Subcutaneous abdominal adipose tissue (tissue), 5 donors: ENCODE results near the gene SYCP3.

Experiments
- H3K27ac ChIP-seq: one replicate; pipeline ENCODE4 v1.7.0; 2013; ENCODE audit warnings: low read depth, mild to moderate bottlenecking, inconsistent platforms, low read length, moderate library complexity
- H3K27me3 ChIP-seq, 5 donors: one replicate each; pipeline ENCODE4 v1.7.0; 2013; ENCODE audit warnings: low read length in 5 of 5, inconsistent platforms in 1 of 5; ENCODE audit not compliant: control insufficient read depth in 5 of 5, insufficient read depth in 4 of 5
- H3K36me3 ChIP-seq, 5 donors: one replicate each; pipeline ENCODE4 v1.7.0; 2013; ENCODE audit warnings: low read length in 5 of 5; ENCODE audit not compliant: control insufficient read depth in 5 of 5, insufficient read depth in 5 of 5
- H3K4me1 ChIP-seq, 5 donors: one replicate each; pipeline ENCODE4 v1.7.0; 2013; ENCODE audit warnings: low read length in 5 of 5, mild to moderate bottlenecking in 3 of 5, moderate library complexity in 1 of 5; ENCODE audit not compliant: control insufficient read depth in 5 of 5, insufficient read depth in 5 of 5
- H3K4me3 ChIP-seq, 5 donors: one replicate each; pipeline ENCODE4 v1.7.0; 2013; ENCODE audit warnings: low read length in 5 of 5, low read depth in 1 of 5
- H3K9ac ChIP-seq, 5 donors: one replicate each; pipeline ENCODE4 v1.7.0; 2013; ENCODE audit warnings: low read length in 5 of 5, mild to moderate bottlenecking in 4 of 5, moderate library complexity in 3 of 5
- H3K9me3 ChIP-seq, 5 donors: one replicate each; pipeline ENCODE4 v1.7.0; 2013; ENCODE audit warnings: low read length in 5 of 5; ENCODE audit not compliant: control insufficient read depth in 5 of 5
- donor health status: healthy.
- donor health status: healthy.
- donor health status: healthy.
- donor health status: healthy.
- donor health status: healthy.

SYCP3 gene

DNA sequence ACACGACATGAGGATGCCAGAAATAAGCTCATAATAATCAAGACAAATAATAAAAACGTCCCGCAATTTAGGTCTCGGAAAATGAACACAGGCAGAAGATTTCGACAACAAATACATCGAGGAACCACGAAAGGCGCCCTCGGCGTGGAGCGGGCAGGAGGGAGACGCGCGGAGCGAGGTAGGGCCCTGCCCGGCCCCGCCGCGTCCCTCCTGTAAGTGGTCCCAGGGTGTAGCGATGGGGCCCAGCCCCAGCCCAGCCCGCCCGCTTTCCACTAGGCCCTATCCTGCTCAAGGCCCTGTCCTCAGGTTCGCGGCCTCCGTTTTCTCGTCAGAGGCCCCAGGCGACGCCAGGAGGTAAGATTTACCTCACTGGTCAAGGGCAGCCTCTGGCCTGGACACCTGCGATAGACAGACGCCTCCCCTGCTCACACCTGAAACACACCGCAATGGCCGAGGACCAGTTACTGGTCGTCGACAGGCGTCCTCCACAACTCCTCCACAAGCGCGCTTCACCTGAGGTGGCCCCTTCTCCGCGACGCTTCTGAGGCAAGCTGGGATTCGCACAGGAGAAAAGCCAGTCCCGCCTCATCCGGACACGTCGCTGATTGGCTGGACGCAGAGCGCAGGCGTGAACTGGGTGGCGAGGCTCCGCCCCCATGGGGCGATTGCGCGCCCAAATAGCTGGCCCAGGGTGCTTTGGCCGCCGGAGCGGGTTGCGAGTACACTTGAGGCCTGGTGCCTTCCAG is at the start of gene SYCP3:
TSS of gene SYCP3 (minus strand) at position 543 of the 746 bp plus-strand sequence. CDS start 1,527 bp downstream, outside the sequence.
- no peaks in the 10 kb centered on the region for H3K9me3 ChIP-seq
- no peak within 1 kb of the TSS for H3K27ac ChIP-seq
- H3K4me3 ChIP-seq = no peak within 1 kb of the TSS
- H3K36me3 ChIP-seq = peaks cover 14 to 32% (median 22%) of the 10 kb centered on the region in 5 donors
- peaks cover 0 to 11% (median 0%) of the 10 kb centered on the region in 5 donors for H3K4me1 ChIP-seq
- no peak within 1 kb of the TSS for H3K9ac ChIP-seq
- H3K27me3 ChIP-seq = no peaks in the 10 kb centered on the region

DNA sequence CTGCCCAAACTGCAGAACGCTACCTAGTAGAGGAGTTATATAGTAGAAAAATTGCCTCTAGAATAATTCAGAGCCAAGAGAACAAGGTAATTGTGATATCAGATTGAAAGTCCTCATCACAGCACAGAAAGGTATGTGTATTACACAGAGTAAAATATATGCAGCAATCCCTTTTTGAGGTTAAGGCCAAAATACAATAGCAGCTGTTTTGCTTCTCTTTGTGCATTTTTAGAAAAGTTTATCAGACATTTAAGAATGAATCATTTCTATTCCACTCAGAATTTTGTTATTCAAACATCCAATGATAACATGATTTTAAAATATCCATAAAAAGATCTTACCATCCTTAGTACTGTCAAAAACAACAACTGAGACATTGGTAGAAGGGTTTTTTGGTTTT is 46.4 kb upstream of the SYCP3 start:
- Histone ChIP-seq H3K9me3 (no peaks in the 10 kb centered on the region), H3K36me3 (peaks cover 4 to 26% (median 12%) of the 10 kb centered on the region in 5 donors), H3K4me1 (peaks cover 0 to 5% (median 0%) of the 10 kb centered on the region in 5 donors), H3K4me3 (no peak overlapping the region), H3K9ac (no peak overlapping the region), H3K27me3 (no peaks in the 10 kb centered on the region), H3K27ac (no peak overlapping the region)

DNA sequence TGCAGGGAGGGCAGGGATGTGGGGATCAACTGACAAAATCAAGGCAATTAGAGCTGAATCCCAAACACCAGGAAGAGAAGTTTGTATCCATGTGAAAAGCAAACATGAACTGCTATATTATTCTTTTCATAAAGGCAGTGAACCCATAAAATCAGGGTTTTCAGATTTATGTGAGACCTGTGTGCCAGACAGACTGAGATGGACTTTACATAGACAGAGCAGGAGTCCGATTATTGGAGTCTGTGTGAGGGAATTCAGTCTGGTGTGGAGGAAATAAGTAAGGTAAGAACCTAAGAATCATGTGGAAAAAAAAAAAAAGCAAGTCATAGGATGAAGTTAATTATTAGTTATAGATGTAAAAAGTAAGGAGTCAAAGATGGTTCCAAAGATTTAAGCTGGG is 45.1 kb upstream of the SYCP3 start:
- no peaks in the 10 kb centered on the region for H3K27me3 ChIP-seq
- H3K27ac ChIP-seq = no peak overlapping the region
- H3K4me1 ChIP-seq = peaks cover 0 to 5% (median 0%) of the 10 kb centered on the region in 5 donors
- peaks cover 4 to 28% (median 12%) of the 10 kb centered on the region in 5 donors for H3K36me3 ChIP-seq
- no peak overlapping the region for H3K9ac ChIP-seq
- H3K9me3 ChIP-seq = no peaks in the 10 kb centered on the region
- H3K4me3 ChIP-seq = no peak overlapping the region

DNA sequence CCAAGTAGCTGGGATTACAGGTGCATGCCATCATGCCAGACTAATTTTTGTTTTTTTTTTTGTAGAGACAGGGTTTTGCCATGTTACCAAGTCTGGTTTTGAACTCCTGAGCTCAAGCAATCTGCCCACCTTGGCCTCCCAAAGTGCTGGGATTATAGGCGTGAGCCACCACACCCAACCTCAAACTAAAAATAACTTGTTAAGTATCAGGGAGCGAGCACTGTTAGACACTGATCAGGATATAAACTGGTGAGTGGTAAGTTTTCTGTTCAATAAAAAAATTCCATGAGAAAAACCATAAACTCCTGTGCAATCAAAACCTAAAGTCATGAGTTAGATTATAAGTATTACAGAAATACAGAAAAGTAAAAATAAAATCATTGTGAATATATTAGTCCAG is 44.6 kb upstream of the SYCP3 start:
- H3K36me3 ChIP-seq = peaks cover 4 to 25% (median 12%) of the 10 kb centered on the region in 5 donors
- H3K27ac ChIP-seq = no peak overlapping the region

DNA sequence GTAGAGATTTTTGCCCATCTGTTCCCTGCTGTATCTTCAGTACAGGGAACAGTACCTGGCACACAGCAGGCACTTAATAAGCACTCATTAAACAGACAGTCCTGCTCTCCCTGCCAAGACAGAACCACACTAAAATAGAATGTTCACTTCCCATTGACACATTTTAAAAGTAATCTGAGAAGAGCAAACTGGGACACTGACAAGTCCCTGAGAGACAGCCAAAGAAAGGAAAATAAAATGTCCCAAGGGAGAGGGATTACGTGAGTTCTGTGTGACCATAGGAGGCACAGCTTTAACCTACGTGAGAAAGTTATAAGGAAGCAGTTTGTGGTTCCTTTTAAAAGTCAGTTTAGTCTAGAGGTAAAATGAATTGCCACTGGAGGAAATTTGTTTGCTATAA is 43.9 kb upstream of the SYCP3 start:
- no peak overlapping the region for H3K27ac ChIP-seq
- H3K27me3 ChIP-seq = no peaks in the 10 kb centered on the region
- H3K4me3 ChIP-seq = no peak overlapping the region
- H3K36me3 ChIP-seq = peaks cover 1 to 25% (median 12%) of the 10 kb centered on the region in 5 donors
- no peak overlapping the region for H3K9ac ChIP-seq
- H3K9me3 ChIP-seq = no peaks in the 10 kb centered on the region
- H3K4me1 ChIP-seq = peaks cover 0 to 5% (median 0%) of the 10 kb centered on the region in 5 donors

More for the DNA sequence above, 44.6 kb upstream of the SYCP3 start:
- Histone ChIP-seq H3K4me3 (no peak overlapping the region), H3K4me1 (peaks cover 0 to 5% (median 0%) of the 10 kb centered on the region in 5 donors), H3K9me3 (no peaks in the 10 kb centered on the region), H3K27me3 (no peaks in the 10 kb centered on the region), H3K9ac (no peak overlapping the region)

DNA sequence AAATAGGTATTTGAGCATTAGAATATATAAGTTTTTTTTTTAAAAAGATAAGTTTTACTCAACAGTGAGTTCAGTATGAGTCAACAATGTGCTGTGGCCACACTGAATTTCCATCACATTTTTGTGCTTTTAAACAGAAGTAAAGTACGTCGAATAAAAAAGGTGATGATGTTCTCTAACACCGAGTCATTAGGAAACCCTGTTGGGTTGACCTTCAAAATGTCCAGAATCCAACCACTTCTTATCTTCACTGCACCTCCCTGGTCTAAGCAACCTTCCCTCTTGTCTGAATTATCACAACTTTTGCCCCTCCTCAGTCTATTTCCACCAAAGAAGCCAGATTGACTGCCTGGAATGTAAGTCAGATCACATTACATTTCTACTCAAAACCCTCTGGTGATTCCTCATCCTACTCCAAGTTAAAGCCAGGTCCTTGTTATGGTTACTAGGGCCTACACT is 43.0 kb upstream of the SYCP3 start:
- Histone ChIP-seq H3K4me1 (peaks cover 0 to 8% (median 0%) of the 10 kb centered on the region in 5 donors), H3K36me3 (peaks cover 0 to 25% (median 12%) of the 10 kb centered on the region in 5 donors), H3K27ac (no peak overlapping the region), H3K9me3 (no peaks in the 10 kb centered on the region), H3K9ac (no peak overlapping the region), H3K27me3 (no peaks in the 10 kb centered on the region), H3K4me3 (no peak overlapping the region)

DNA sequence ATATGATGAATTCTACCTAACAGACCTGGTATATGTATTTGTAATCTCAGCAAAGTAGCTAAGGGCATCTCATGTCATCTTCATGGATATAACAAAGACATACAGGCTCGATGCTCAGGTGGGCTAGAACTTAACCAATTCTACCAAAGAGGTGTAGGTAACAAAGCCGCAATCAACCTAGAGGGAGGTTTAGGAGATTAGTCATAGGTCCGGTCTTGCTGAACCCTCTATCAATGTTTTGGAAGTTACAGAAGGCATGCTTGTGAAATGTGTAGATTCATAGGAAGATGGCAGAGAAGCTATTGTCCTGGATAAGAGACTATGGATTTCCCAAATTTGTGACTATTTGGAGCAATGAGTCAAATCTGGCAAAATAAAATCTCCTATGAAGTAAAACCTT is 42.6 kb upstream of the SYCP3 start:
- H3K27me3 ChIP-seq = no peaks in the 10 kb centered on the region
- peaks cover 0 to 28% (median 16%) of the 10 kb centered on the region in 5 donors for H3K36me3 ChIP-seq
- no peak overlapping the region for H3K27ac ChIP-seq
- H3K9me3 ChIP-seq = no peaks in the 10 kb centered on the region
- no peak overlapping the region for H3K4me3 ChIP-seq
- peaks cover 0 to 9% (median 0%) of the 10 kb centered on the region in 5 donors for H3K4me1 ChIP-seq
- H3K9ac ChIP-seq = no peak overlapping the region

DNA sequence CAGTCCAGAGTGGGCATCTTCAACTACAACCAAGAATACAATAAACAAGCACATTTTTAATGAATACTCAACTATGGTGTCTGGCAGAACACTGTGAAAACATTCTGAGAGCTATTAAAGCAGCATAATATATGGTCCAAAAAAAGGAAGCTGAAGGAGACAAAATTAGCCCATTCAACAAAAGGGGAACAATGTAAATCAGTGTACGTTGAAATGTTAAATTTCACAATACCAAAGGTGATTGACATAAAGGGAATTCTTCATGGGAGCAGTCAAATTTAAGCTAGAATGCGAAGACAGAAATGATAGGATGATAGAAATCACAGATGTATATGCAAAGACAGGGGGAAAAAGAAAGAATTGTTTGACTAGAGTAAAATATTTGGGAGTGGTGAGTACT is 41.3 kb upstream of the SYCP3 start:
- Histone ChIP-seq H3K27me3 (no peaks in the 10 kb centered on the region), H3K4me3 (no peak overlapping the region), H3K27ac (no peak overlapping the region), H3K9ac (no peak overlapping the region), H3K9me3 (no peaks in the 10 kb centered on the region), H3K36me3 (peaks cover 0 to 28% (median 18%) of the 10 kb centered on the region in 5 donors), H3K4me1 (peaks cover 0 to 9% (median 0%) of the 10 kb centered on the region in 5 donors)

DNA sequence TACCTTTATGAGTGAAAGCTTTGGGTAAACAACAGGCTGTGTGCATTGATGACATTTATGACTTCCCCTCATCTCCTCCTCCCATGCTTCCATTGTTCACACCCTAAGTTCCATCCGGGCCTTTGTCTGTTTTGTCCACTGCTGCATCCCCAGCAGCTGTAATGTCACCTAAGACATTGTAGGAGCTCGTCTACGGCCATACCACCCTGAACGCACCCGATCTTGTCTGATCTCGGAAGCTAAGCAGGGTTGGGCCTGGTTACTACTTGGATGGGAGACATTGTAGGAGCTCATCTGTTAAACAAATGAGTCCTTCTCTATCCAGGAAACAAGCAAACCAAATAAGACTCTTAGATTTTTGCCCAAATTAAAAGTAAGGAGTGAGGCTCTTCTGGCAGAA is 40.4 kb upstream of the SYCP3 start:
- Histone ChIP-seq H3K9ac (no peak overlapping the region), H3K27me3 (no peaks in the 10 kb centered on the region), H3K36me3 (peaks cover 0 to 20% (median 12%) of the 10 kb centered on the region in 5 donors), H3K27ac (no peak overlapping the region), H3K4me3 (no peak overlapping the region), H3K9me3 (no peaks in the 10 kb centered on the region), H3K4me1 (peaks cover 0 to 9% (median 0%) of the 10 kb centered on the region in 5 donors)

DNA sequence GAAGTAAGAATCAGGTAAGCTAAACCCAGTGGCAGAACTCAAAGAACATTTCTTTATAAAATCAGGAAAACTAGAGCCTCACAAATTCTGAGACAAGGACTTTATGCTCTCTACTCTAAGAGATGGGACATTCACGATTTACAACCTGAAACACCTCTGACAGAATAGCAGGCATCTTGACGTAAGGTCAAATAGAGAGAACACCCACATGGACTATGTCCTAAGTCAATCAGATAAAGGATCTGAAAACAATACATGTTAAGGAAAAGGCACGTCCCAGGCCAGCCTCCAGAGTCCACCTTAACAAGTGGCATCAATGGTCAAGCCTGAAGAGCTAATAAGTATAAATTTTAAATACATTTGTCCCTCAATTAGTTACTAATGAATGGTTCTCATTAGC is 39.9 kb upstream of the SYCP3 start:
- peaks cover 0 to 18% (median 8%) of the 10 kb centered on the region in 5 donors for H3K36me3 ChIP-seq
- no peak overlapping the region for H3K9ac ChIP-seq
- H3K27me3 ChIP-seq = no peaks in the 10 kb centered on the region
- peaks cover 0 to 9% (median 0%) of the 10 kb centered on the region in 5 donors for H3K4me1 ChIP-seq
- H3K4me3 ChIP-seq = no peak overlapping the region
- no peak overlapping the region for H3K27ac ChIP-seq
- H3K9me3 ChIP-seq = no peaks in the 10 kb centered on the region
